ENCODE measurements around the gene NUDT21. TPM values are rescaled to one million over a fixed set of nuclear protein-coding genes. Genes with fewer than 3 reads are reported as not detected.

NUDT21 gene
- total and polyA plus RNA-seq, 2 of the 8 experiments (the other 6 are each of a cell fraction or from before 2014, with no cell fraction given) = 78.1 to 277 TPM

DNA sequence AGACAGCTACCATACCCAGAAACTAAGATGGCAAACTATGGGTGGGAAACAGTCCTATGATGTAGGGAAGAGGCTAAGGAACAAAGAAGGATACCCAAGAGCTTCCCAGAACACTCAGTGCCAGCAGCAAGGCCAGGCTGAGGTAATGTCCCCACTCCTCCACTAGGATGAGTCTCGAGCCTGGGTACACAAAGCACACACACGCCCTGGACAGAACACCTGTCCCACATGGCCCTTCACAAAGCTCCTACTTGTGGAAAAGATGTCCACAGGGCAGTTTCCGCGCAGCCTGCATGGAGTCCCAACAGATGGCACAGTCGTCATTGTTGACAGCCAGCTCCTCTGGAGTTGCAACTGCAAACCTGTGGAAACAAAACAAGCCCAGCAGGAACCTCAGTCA is 49.6 kb downstream of the NUDT21 start:
- no peak overlapping the region for H2BK5ac ChIP-seq (ENCODE audit: low read depth, low read length)
- no peak overlapping the region for H2AFZ ChIP-seq (ENCODE audit: low read length)
- no peak overlapping the region for H3K56ac ChIP-seq (replicated peaks; ENCODE audit: insufficient read length, low read depth, low read length)
- H4K5ac ChIP-seq (ENCODE audit: insufficient read length, low read depth, low read length) = no peak overlapping the region
- WGBS, 2 experiments (ENCODE audit: extremely low coverage in 1 of 2, insufficient coverage in 1 of 2, insufficient read length in 1 of 2, insufficient replicate concordance in 2 of 2, low coverage in 1 of 2, low lambda C conversion rate in 2 of 2, missing lambda C conversion rate in 1 of 2) = 89% methylated on average over 5 of the region's 5 CpGs; no CpG with 5 or more reads in 1 of the 2 experiments
- no peak overlapping the region for H4K91ac ChIP-seq (replicated peaks; ENCODE audit: insufficient read length, low read length)
- DNase-seq (ENCODE audit: low read depth in 1 of 2, low spot score in 2 of 2) (peak in 1 of 2 experiments; percentile 51), FAIRE-seq (no peak)
- H3K9ac ChIP-seq (replicated peaks in 1 of 4; ENCODE audit: extremely low read depth in 1 of 4, low read depth in 3 of 4, low read length in 3 of 4) = no peak overlapping the region
- H3K4me3 ChIP-seq (ENCODE audit: extremely low read depth in 1 of 4, insufficient read depth in 2 of 4, low read depth in 3 of 4, low read length in 4 of 4) = no peak overlapping the region
- no peak overlapping the region for H2AK5ac ChIP-seq (ENCODE audit: low read depth, low read length)
- H3K23ac ChIP-seq (ENCODE audit: insufficient read length) = no peak overlapping the region
- no peaks in the 10 kb centered on the region for H3K79me2 ChIP-seq (ENCODE audit: control insufficient read depth in 1 of 2, insufficient read depth in 2 of 2, low read length in 2 of 2)
- no peaks in the 10 kb centered on the region for H3K23me2 ChIP-seq (ENCODE audit: low read depth, low read length)
- H3K9me3 ChIP-seq (ENCODE audit: insufficient read depth in 2 of 2, low read depth in 1 of 2, low read length in 1 of 2) = no peaks in the 10 kb centered on the region
- no peak overlapping the region for H2BK12ac ChIP-seq (ENCODE audit: low read depth, low read length)
- CTCF ChIA-PET (ENCODE audit: partially characterized antibody) = interaction anchor here (0.6 to 3.1 kb wide), 14 partner anchors 11 to 399 kb away, joined by 3 to 19 read pairs (median 3); no protein-coding TSS in a partner anchor
- no peaks in the 10 kb centered on the region for H3K27me3 ChIP-seq (replicated peaks in 1 of 4; ENCODE audit: control insufficient read depth in 3 of 4, extremely low read depth in 1 of 4, insufficient read depth in 3 of 4, low read length in 3 of 4)
- no peak overlapping the region for H3K18ac ChIP-seq (ENCODE audit: extremely low read depth, low read length)
- H3K14ac ChIP-seq (ENCODE audit: insufficient read length) = no peak overlapping the region
- POLR2A ChIA-PET (ENCODE audit: partially characterized antibody) = interaction anchor here (1.4 kb wide), 2 partner anchors 13 to 49 kb away, joined by 3 to 5 read pairs; partner anchors contain the start of genes NUDT21 and OGFOD1
- peaks cover 0 to 2% of the 10 kb centered on the region in 2 experiments for H4K20me1 ChIP-seq (replicated peaks in 1 of 2; ENCODE audit: control insufficient read depth in 1 of 2, insufficient read depth in 2 of 2, low read length in 2 of 2)
- no peak overlapping the region for H2BK15ac ChIP-seq (ENCODE audit: low read length)
- no peak overlapping the region for H2BK20ac ChIP-seq (ENCODE audit: low read length)
- H3K36me3 ChIP-seq (ENCODE audit: control insufficient read depth in 2 of 4, insufficient read depth in 4 of 4, low read length in 3 of 4) = peaks cover 0 to 12% (median 10%) of the 10 kb centered on the region in 4 experiments; a peak in 3 of 8 replicates
- no peak overlapping the region for H4K8ac ChIP-seq (ENCODE audit: extremely low read depth, insufficient read depth, low read length)
- H3K79me1 ChIP-seq (ENCODE audit: low read depth, low read length) = no peaks in the 10 kb centered on the region
- no peak overlapping the region for H3K27ac ChIP-seq (ENCODE audit: low read depth, low read length)
- H3K4me1 ChIP-seq (replicated peaks in 1 of 4; ENCODE audit: control insufficient read depth in 3 of 4, insufficient read depth in 4 of 4, low read length in 3 of 4) = no peaks in the 10 kb centered on the region
- no peak overlapping the region for H3K4me2 ChIP-seq (ENCODE audit: insufficient read depth in 1 of 2, low read depth in 2 of 2, low read length in 2 of 2)
- no peak overlapping the region for H3K4ac ChIP-seq (replicated peaks; ENCODE audit: insufficient read length, low read depth, low read length)
- H2BK120ac ChIP-seq (replicated peaks; ENCODE audit: low read depth, low read length) = no peak overlapping the region
- TF ChIP-seq BCL11A (IDR thresholded peaks at IDR 0.05; ENCODE audit: low read depth in 2 of 2, low read length in 2 of 2) (no peak), NRF1 (IDR thresholded peaks at IDR 0.05; ENCODE audit: low read depth, low read length) (no peak), RFX5 (IDR thresholded peaks at IDR 0.05; ENCODE audit: borderline replicate concordance, low read depth, low read length) (no peak), TCF12 (IDR thresholded peaks at IDR 0.05; ENCODE audit: low read depth, low read length) (no peak), RXRA (IDR thresholded peaks at IDR 0.05; ENCODE audit: insufficient read depth, low read depth, low read length) (no peak), RAD21 (IDR thresholded peaks at IDR 0.05 in 1 of 2, conservative IDR thresholded peaks at IDR 0.05 in 1 of 2; ENCODE audit: low read depth in 2 of 2, low read length in 2 of 2) (peak; percentile 56), JUND (IDR thresholded peaks at IDR 0.05; ENCODE audit: low read length) (no peak), HDAC2 (IDR thresholded peaks at IDR 0.05; ENCODE audit: borderline replicate concordance in 1 of 2, low read depth in 2 of 2, low read length in 2 of 2) (no peak), GABPA (IDR thresholded peaks at IDR 0.05; ENCODE audit: borderline replicate concordance, insufficient read depth, low read length) (no peak), CEBPB (IDR thresholded peaks at IDR 0.05; ENCODE audit: low read depth, low read length) (no peak), SP2 (IDR thresholded peaks at IDR 0.05; ENCODE audit: low read length) (no peak)
- TF ChIP-seq, protein P1, sequence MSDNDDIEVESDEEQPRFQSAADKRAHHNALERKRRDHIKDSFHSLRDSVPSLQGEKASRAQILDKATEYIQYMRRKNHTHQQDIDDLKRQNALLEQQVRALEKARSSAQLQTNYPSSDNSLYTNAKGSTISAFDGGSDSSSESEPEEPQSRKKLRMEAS (IDR thresholded peaks at IDR 0.05) = 0 out of 2 replicates have a peak, but pooled peaks have one; percentile 15

Measured in H1 (cell line).